ENCODE results near the gene FAM25A. TPM values are rescaled to one million over a fixed set of nuclear protein-coding genes. Genes with fewer than 3 reads are reported as not detected.
"Not testable (repeated sequence)": the region's sequence is repeated elsewhere in the genome, so short reads cannot be mapped to it uniquely, and the experiment has no call there.

The FAM25A gene
- not detected in 2 replicates for total RNA-seq

- intact Hi-C loops (cut with micrococcal nuclease), result not testable (repeated sequence)
Measured at GRCh38 chr10:87020056-87020455, at the start of gene FAM25A. FAM25A (plus strand) TSS chr10:87020294; CDS start chr10:87020325, 31 bp downstream.

- intact Hi-C loops (cut with micrococcal nuclease), result loop anchor here (1.0 to 2.0 kb wide), 2 partner anchors 124 to 260 kb away; partner anchors contain the start of gene SHLD2
Measured at GRCh38 chr10:86970982-86971231, 49.2 kb upstream of the FAM25A start.

GRCh38 chr10:86971232-86971991, 48.7 kb upstream of the FAM25A start:
- intact Hi-C loops (cut with micrococcal nuclease), result loop anchor here (1.0 to 2.0 kb wide), 2 partner anchors 124 to 261 kb away; partner anchors contain the start of gene SHLD2

DNA sequence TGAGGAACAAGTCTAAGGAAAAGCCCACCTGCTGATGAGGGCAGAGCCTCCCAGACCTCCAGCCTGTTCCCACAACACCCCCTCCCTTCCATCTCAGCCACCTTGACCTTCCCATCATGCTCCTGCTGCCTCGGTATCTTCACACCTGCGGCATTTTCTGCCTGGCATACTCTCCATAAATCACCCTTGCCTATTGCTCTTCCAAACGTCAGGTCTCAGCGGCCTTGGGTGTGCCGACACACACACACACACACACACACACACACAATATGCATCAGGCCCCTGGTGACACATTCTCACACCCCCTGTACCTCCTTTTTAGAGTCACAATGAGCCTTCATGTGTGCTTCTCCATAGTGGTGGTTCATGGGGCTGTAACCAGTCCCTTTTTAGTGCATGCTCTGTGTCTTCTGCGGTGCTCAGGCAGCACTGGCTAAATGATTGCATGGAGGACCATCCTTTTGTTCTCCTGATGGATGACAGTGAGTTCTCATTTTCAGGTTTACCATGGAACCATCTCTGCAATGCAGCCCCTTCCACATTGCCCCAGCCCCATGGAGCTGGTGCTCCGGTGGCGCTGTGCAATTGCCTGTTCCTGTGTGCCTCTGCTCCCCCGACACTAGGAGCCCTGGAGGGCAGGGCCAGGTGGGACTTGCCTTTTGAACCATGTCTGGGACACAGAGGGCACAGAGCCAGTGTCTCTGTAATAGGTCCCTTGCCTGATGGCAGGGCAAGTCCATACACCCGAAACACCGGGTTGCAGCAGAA, 47.3 kb upstream of the FAM25A start:
- intact Hi-C loops (cut with micrococcal nuclease), result no loop called here

DNA sequence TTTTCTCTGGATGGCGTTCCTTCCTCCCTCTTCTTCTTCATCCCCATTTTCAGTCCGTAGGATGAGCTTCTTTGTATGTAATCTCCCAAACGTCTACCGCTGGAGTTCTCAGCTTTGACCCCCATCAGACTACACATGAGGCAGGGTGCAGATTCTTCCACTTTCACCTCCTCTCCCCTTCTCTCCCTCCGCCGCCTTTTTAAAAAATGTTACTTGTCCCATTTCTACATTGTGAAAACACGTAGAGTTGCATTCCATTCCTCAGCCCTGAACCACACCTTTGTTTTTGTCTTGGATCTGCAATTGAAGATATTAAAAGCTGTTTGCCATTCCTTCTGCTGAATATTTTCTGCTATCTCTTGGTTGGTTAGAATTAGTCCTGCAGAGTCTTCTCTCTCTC, 45.6 kb upstream of the FAM25A start:
- intact Hi-C loops (cut with micrococcal nuclease), result no loop called here

DNA sequence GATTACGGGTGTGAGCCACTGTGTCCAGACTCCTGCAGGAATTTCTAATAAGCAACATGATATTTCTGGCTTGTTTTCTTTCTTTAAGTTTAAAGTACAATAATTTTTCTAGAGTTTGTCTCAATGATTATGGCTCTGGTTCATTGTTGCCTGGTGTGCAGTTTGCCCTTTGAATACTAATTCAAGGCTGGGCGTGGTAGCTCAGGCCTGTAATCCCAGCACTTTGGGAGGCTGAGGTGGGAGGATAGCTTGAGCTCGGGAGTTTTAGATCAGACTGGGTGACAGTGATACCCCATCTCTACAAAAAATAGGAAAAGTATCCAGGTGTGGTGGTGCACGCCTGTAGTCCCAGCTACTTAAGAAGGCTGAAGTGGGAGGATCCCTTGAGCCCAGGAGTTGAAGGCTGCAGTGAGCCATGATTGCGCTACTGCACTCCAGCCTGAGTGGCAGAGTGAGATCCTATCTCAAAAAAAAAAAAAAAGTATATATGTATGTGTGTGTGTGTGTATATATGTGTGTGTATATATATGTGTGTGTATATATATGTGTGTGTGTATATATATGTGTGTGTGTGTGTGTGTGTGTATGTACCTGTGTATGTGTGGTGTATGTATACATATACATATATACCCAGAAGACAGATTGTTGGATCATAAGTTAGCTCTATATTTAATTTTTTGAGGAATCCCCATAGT, 43.6 kb upstream of the FAM25A start:
- intact Hi-C loops (cut with micrococcal nuclease), result no loop called here

DNA sequence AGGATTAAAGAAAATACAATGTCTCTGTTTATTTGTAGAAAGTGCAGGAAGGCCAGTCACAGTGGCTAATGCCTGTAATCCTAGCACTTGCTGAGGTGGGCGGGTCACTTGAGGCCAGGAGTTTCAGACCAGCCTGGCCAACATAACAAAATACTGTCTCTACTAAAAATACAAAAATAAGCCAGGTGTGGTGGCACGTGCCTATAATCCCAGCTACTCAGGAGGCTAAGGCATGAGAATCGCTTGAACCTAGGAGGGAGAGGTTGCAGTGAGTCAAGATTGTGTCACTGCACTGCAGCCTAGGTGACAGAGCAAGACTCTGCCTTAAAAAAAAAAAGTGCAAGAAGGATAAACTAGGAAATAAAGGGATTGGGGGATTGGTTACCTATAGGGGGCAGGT, 41.6 kb upstream of the FAM25A start:
- intact Hi-C loops (cut with micrococcal nuclease), result not testable (repeated sequence)

DNA sequence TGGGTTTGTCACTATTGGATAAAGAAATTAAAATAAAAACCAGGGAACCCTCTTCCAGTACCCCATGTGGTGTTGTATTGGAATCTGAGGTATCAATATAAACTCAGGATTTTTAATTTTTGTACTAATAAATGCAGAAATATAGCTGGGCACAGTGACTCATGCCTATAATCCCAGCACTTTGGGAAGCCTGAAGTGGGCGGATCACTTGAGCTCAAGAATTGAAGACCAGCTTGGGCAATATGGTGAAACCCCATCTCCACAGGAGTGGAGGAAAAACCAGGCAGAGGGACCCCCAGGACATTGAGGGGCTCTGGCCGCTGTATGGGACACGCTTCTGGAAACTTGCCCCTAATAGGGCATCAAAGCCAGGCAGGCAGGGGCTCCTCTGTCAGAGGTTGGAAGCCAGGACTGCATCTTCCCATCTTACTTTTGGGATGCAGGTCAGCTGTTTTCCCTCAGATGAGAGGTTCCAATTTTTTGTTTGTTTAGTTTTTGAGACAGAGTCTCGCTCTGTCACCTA, 40.7 kb upstream of the FAM25A start:
- intact Hi-C loops (cut with micrococcal nuclease), result no loop called here

DNA sequence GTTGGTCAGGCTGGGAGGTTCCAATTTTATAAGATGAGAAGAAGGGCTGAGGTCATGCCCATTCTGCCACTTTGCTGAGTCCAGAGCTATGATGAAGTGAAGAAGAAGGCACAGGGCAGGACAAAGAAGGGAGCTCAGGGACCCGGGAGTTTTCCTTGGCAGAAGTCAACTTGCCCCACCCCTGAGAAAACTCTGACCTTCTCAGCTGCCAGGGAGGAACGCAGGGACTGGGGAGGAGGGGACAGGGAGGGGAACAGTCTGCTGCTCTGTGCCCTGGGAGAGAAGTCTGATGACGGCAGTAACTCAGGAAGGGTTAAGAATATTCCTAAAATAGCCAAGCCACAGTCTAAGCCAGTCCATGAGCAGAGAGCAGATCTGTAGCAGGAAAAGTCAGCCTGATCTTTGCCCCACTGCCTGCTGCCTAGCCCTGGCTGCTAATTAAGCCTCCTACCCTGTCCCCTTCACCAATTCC, 40.1 kb upstream of the FAM25A start:
- intact Hi-C loops (cut with micrococcal nuclease), result no loop called here

GRCh38 chr10:86981020-86981419, 39.1 kb upstream of the FAM25A start:
- intact Hi-C loops (cut with micrococcal nuclease), result not testable (repeated sequence)

DNA sequence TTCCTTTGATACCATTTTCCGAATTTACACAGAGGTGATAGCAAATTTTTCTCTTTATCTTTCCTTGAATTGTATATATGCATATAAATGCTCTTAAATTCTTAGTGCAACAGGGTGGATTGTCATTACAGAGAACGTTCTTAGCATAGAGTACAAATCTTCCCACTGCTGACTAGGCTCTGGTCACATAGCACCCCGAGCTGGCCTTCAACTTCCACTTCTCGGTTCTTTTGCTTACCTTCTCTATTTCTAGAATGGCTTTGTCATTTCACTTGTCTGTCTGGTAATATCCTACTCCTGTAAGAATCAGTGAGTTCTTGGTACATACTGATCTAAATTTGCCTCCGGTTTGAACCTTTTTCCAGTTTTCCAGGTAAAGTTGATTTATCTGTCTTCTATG, 38.4 kb upstream of the FAM25A start:
- intact Hi-C loops (cut with micrococcal nuclease), result no loop called here

- intact Hi-C loops (cut with micrococcal nuclease), result not testable (repeated sequence)
Measured at GRCh38 chr10:86984498-86984897, 35.6 kb upstream of the FAM25A start.

DNA sequence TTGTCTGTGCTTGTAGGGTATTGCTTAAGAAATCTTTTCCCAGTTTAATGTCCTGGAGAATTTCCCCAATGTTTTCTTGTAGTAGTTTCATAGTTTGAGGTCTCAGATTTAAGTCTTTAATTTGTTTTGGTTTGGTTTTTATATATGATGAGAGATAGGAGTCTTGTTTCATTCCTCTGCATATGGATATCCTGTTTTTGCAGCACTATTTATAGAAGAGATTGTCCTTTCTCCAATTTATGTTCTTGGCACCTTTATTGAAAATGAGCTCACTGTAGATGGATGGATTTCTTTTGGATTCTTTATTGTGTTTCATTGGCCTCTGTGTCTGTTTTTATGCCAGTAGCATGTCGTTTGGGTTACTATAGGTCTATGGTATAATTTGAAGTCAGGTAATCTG, 31.6 kb upstream of the FAM25A start:
- intact Hi-C loops (cut with micrococcal nuclease), result no loop called here

- intact Hi-C loops (cut with micrococcal nuclease), result not testable (repeated sequence)
Measured at GRCh38 chr10:86991362-86991761, 28.7 kb upstream of the FAM25A start.

- intact Hi-C loops (cut with micrococcal nuclease), result no loop called here
Measured at GRCh38 chr10:86992456-86992855, 27.6 kb upstream of the FAM25A start.

DNA sequence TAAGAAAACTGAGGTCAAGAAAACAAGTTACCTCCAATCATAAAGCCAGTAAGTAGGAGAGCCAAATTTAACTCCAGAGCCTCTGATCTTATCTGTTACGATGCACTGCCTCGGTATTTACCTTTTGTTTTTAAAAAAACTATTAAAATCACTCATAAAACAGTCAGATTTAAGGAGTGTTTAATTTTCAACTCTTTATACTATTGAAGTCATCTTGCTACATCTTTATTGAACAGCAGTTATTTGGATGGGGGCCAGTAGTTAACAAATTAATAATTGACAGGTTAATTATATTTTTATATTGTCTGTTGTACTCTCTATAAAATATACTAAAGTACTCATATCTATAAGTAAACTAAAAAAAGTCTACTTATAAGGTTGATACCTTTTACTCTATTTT, 27.2 kb upstream of the FAM25A start:
- intact Hi-C loops (cut with micrococcal nuclease), result no loop called here

- intact Hi-C loops (cut with micrococcal nuclease), result not testable (repeated sequence)
Measured at GRCh38 chr10:86999802-87000403, 20.2 kb upstream of the FAM25A start.

DNA sequence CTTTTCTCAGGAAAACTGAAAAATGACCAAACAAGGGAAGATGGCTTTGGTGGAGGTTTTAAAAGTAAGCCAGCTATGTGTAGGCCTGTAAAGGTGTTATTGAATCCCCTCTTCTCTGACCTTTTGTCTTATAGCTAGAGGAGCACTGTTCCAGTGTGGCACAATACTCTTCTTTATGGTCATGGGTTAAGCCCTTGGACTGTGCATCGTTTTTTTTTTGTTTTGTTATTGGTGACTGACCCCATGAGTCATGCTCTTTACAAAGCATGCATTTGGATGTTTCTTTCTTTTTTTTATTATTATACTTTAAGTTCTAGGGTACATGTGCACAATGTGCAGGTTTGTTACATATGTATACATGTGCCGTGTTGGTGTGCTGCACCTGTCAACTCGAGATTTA, 19.6 kb upstream of the FAM25A start:
- intact Hi-C loops (cut with micrococcal nuclease), result no loop called here

DNA sequence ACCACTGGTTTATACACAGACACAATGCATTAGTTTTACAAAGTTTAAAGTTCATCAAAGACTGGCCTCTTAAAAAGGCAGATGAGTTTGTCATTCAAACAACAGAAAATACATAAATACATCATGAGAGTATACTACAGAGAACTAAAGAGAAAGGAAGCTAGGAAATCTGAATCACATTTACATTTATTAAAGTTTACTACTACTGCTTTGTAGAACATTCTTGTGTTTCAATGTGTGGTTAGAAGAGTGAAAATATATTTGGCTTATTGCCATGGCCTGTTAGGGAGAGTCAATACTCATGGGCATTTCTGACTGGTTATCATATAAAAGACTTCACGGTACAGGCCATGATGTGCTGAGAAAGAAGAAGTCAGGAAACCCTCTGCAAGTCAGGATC, 13.0 kb upstream of the FAM25A start:
- intact Hi-C loops (cut with micrococcal nuclease), result not testable (repeated sequence)

DNA sequence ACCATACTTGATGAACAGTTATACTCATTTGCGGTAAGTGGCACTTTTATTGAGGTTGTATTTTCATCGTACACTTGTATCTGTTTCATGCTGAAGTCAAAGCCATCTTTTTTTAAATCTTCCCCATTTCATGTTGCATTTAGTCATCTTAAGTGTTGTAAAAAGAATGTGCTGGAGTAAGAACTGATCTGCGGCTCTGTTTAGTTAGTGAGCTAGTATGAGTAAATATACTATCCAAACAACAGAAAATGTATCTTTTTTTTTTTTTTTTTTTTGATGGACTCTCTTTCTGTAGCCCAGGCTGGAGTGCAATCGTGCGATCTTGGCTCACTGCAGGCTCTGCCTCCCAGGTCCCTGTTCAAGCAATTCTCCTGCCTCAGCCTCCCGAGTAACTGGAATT, 12.4 kb upstream of the FAM25A start:
- intact Hi-C loops (cut with micrococcal nuclease), result not testable (repeated sequence)

GRCh38 chr10:87008303-87008702, 11.8 kb upstream of the FAM25A start:
- intact Hi-C loops (cut with micrococcal nuclease), result not testable (repeated sequence)
